Muscle of leg (tissue), 11 donors: ENCODE data around the gene SOX13. TPM values are rescaled to one million over a fixed set of nuclear protein-coding genes. Genes with fewer than 3 reads are reported as not detected.

Source experiments
- DNase-seq: peaks from one replicate; pipeline ENCODE4 v3.0.0; 2013
- H3K27ac ChIP-seq: one replicate; pipeline ENCODE4 v1.5.1; 2013; ENCODE audit warnings: mild to moderate bottlenecking, low read length, control low read depth
- H3K27me3 ChIP-seq: one replicate; pipeline ENCODE4 v1.6.1; 2013; ENCODE audit warnings: low read length; ENCODE audit not compliant: control insufficient read depth, insufficient read depth
- H3K36me3 ChIP-seq: one replicate; pipeline ENCODE4 v1.6.1; 2013; ENCODE audit warnings: low read length; ENCODE audit not compliant: control insufficient read depth, insufficient read depth
- H3K4me1 ChIP-seq: one replicate; pipeline ENCODE4 v1.6.1; 2013; ENCODE audit warnings: low read length; ENCODE audit not compliant: control insufficient read depth, insufficient read depth
- H3K4me3 ChIP-seq: one replicate; pipeline ENCODE4 v1.5.1; 2013; ENCODE audit warnings: low read length, control low read depth
- H3K9me3 ChIP-seq: replicated peaks from 2 replicates; pipeline ENCODE4 v1.6.1; 2013; ENCODE audit warnings: low read depth, low read length; ENCODE audit not compliant: control insufficient read depth
- WGBS: methylation state at CpG from one replicate; pipeline ENCODE4 v1.1.5; 2013; ENCODE audit warnings: missing lambda C conversion rate; ENCODE audit not compliant: insufficient coverage; 5-methylcytosine and 5-hydroxymethylcytosine counted together
- polyA plus RNA-seq, 8 donors: library from polyadenylated mRNA; unstranded; fragments of 120-200 nt; gene quantifications; one replicate each; pipeline versions ENCODE4 v1.2.1 to v1.2.3, GENCODE V29; 2013; ENCODE audit warnings: inconsistent platforms in 1 of 8, low replicate concordance in 1 of 8; ENCODE audit not compliant: insufficient read length in 8 of 8, insufficient read depth in 1 of 8
- total RNA-seq: library from RNA; stranded (reverse); fragments of 120-200 nt; gene quantifications from one replicate; pipeline ENCODE4 v1.2.4, GENCODE V29; 2013

The SOX13 gene
- total and polyA plus RNA-seq, 9 donors: 11.0 to 29.3 (median 18.8) TPM

GRCh38 chr1:204103431-204103741 is 30.5 kb downstream of the SOX13 start:
- Histone ChIP-seq H3K9me3 (no peaks in the 10 kb centered on the region), H3K4me3 (no peak overlapping the region), H3K27me3 (no peaks in the 10 kb centered on the region), H3K36me3 (no peaks in the 10 kb centered on the region), H3K27ac (no peak overlapping the region), H3K4me1 (peaks cover 19% of the 10 kb centered on the region)
- no peak for DNase-seq
- WGBS: 7% methylated on average over 2 of the region's 2 CpGs

- Histone ChIP-seq H3K27ac (peak overlapping the region; percentile 20), H3K27me3 (no peaks in the 10 kb centered on the region), H3K4me1 (peaks cover 19% of the 10 kb centered on the region), H3K9me3 (no peaks in the 10 kb centered on the region), H3K36me3 (no peaks in the 10 kb centered on the region), H3K4me3 (no peak overlapping the region)
- no peak for DNase-seq
- 81% methylated on average over 8 of the region's 14 CpGs for WGBS
Observed at GRCh38 chr1:204104331-204105130, 31.6 kb downstream of the SOX13 start.

- Histone ChIP-seq H3K27me3 (no peaks in the 10 kb centered on the region), H3K36me3 (no peaks in the 10 kb centered on the region), H3K4me3 (no peak overlapping the region), H3K27ac (no peak overlapping the region), H3K9me3 (no peaks in the 10 kb centered on the region), H3K4me1 (peaks cover 19% of the 10 kb centered on the region)
- DNase-seq: no peak
- WGBS: 72% methylated on average over 2 of the region's 6 CpGs
Observed at GRCh38 chr1:204105131-204105515, 32.2 kb downstream of the SOX13 start.

GRCh38 chr1:204106825-204107224 is 33.9 kb downstream of the SOX13 start:
- Histone ChIP-seq H3K4me1 (peaks cover 22% of the 10 kb centered on the region), H3K9me3 (no peaks in the 10 kb centered on the region), H3K4me3 (no peak overlapping the region), H3K27me3 (no peaks in the 10 kb centered on the region), H3K36me3 (no peaks in the 10 kb centered on the region), H3K27ac (no peak overlapping the region)
- WGBS: no CpG with 5 or more reads among the region's 1 CpG
- DNase-seq: no peak

GRCh38 chr1:204107892-204108291 is 35.0 kb downstream of the SOX13 start:
- H3K27me3 ChIP-seq: no peaks in the 10 kb centered on the region
- no peak overlapping the region for H3K4me3 ChIP-seq
- DNase-seq: no peak
- no peaks in the 10 kb centered on the region for H3K9me3 ChIP-seq
- no peak overlapping the region for H3K27ac ChIP-seq
- no peaks in the 10 kb centered on the region for H3K36me3 ChIP-seq
- 57% methylated on average over 1 of the region's 2 CpGs for WGBS
- H3K4me1 ChIP-seq: peaks cover 18% of the 10 kb centered on the region

GRCh38 chr1:204108312-204109141 is 35.6 kb downstream of the SOX13 start:
- WGBS: 48% methylated on average over 12 of the region's 21 CpGs
- H3K9me3 ChIP-seq: no peaks in the 10 kb centered on the region
- peak overlapping the region; percentile 42 for H3K27ac ChIP-seq
- peaks cover 14% of the 10 kb centered on the region for H3K4me1 ChIP-seq
- H3K27me3 ChIP-seq: no peaks in the 10 kb centered on the region
- DNase-seq: no peak
- H3K36me3 ChIP-seq: no peaks in the 10 kb centered on the region
- H3K4me3 ChIP-seq: no peak overlapping the region

GRCh38 chr1:204110894-204111633 is 38.1 kb downstream of the SOX13 start:
- Histone ChIP-seq H3K4me1 (peaks cover 3% of the 10 kb centered on the region), H3K9me3 (no peaks in the 10 kb centered on the region)
- 94% methylated on average over 3 of the region's 5 CpGs for WGBS

GRCh38 chr1:204112876-204113730 is 40.2 kb downstream of the SOX13 start:
- Histone ChIP-seq H3K4me3 (no peak overlapping the region), H3K27ac (no peak overlapping the region), H3K4me1 (peaks cover 3% of the 10 kb centered on the region), H3K9me3 (no peaks in the 10 kb centered on the region), H3K36me3 (peaks cover 23% of the 10 kb centered on the region), H3K27me3 (no peaks in the 10 kb centered on the region)
- WGBS: 74% methylated on average over 6 of the region's 11 CpGs
- DNase-seq: no peak

More at GRCh38 chr1:204110894-204111633, 38.1 kb downstream of the SOX13 start:
- Histone ChIP-seq H3K27ac (no peak overlapping the region), H3K27me3 (no peaks in the 10 kb centered on the region), H3K36me3 (peaks cover 9% of the 10 kb centered on the region), H3K4me3 (no peak overlapping the region)
- DNase-seq: no peak

GRCh38 chr1:204113896-204114295 is 41.0 kb downstream of the SOX13 start:
- WGBS: 60% methylated on average over 1 of the region's 1 CpG
- peaks cover 26% of the 10 kb centered on the region for H3K36me3 ChIP-seq
- H3K4me1 ChIP-seq: peaks cover 3% of the 10 kb centered on the region

More at GRCh38 chr1:204113896-204114295, 41.0 kb downstream of the SOX13 start:
- no peaks in the 10 kb centered on the region for H3K9me3 ChIP-seq
- no peak for DNase-seq
- no peak overlapping the region for H3K27ac ChIP-seq
- H3K4me3 ChIP-seq: no peak overlapping the region
- no peaks in the 10 kb centered on the region for H3K27me3 ChIP-seq
